ENCODE measurements around the gene TPO. TPM values are rescaled to one million over a fixed set of nuclear protein-coding genes. Genes with fewer than 3 reads are reported as not detected.

TPO gene
- total RNA-seq, 2 donors from 2014 or later = not detected

DNA sequence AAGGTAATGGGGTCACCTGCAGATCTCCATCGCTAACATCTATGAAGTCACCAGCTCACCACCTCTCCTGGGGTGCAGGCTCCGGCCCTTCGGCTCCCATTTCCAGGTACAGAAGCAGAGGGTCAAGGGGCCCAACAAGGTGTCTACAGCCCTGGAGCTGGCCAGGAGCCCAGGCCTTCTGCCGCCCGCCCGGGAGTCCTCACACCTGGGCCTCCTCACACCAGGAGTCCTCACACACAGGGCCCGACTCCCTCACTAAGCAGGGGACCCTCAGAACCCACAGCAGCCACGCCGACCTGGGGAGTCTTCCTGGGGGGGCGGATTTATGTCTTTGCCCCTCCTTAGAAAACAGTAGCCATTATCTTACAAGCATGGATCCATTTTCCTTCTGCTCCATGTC, 43.4 kb upstream of the TPO start:
- no peaks in the 10 kb centered on the region for H3K36me3 ChIP-seq (ENCODE audit: control insufficient read depth, insufficient read depth, low read length)
- H3K9me3 ChIP-seq (ENCODE audit: control insufficient read depth, low read length) = no peaks in the 10 kb centered on the region
- H3K27ac ChIP-seq (ENCODE audit: low read depth, low read length) = no peak overlapping the region
- Mint-ChIP-seq H3K4me1 (no peaks in the 10 kb centered on the region), H3K4me3 (no peak overlapping the region), H3K27ac (no peak overlapping the region), H3K9me3 (no peaks in the 10 kb centered on the region), H3K36me3 (ENCODE audit: low read depth) (no peaks in the 10 kb centered on the region), H3K27me3 (ENCODE audit: insufficient read depth) (no peaks in the 10 kb centered on the region)
- no peaks in the 10 kb centered on the region for H3K4me1 ChIP-seq (ENCODE audit: control insufficient read depth, insufficient read depth, low read length)
- H3K4me3 ChIP-seq (ENCODE audit: low read length) = no peak overlapping the region
- DNase-seq = no peak
- TF ChIP-seq, protein P1, sequence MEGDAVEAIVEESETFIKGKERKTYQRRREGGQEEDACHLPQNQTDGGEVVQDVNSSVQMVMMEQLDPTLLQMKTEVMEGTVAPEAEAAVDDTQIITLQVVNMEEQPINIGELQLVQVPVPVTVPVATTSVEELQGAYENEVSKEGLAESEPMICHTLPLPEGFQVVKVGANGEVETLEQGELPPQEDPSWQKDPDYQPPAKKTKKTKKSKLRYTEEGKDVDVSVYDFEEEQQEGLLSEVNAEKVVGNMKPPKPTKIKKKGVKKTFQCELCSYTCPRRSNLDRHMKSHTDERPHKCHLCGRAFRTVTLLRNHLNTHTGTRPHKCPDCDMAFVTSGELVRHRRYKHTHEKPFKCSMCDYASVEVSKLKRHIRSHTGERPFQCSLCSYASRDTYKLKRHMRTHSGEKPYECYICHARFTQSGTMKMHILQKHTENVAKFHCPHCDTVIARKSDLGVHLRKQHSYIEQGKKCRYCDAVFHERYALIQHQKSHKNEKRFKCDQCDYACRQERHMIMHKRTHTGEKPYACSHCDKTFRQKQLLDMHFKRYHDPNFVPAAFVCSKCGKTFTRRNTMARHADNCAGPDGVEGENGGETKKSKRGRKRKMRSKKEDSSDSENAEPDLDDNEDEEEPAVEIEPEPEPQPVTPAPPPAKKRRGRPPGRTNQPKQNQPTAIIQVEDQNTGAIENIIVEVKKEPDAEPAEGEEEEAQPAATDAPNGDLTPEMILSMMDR (conservative IDR thresholded peaks at IDR 0.05) = no peak
- H3K9ac ChIP-seq (ENCODE audit: extremely low read depth, low read length, poor library complexity, severe bottlenecking) = no peak overlapping the region
- WGBS, 2 experiments (ENCODE audit: insufficient coverage in 1 of 2, insufficient read length in 1 of 2) = 93 to 100% methylated on average over 3 to 10 of the region's 10 CpGs
- H3K27me3 ChIP-seq (ENCODE audit: control insufficient read depth, insufficient read depth, low read length, poor library complexity, severe bottlenecking) = no peaks in the 10 kb centered on the region

DNA sequence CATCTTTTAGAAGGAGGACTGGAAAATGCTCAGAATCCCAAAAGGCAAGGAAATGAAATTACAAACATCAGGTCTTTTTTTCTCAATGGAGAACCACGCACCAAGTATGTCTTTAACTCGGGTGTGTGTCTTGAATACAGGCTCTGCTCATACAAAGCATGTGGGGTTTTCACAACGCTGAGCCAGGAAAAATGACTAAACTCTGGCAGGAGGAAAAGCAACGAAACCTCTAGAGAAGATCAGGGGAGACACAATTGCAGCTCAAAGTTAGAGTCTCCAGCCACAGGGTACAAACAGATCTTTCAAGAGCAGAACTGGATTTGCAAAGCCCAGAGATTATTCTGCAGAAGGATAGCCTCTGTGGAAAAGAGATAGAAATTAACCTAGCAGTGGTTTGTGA, 42.8 kb upstream of the TPO start:
- no peaks in the 10 kb centered on the region for H3K4me1 Mint-ChIP-seq

DNA sequence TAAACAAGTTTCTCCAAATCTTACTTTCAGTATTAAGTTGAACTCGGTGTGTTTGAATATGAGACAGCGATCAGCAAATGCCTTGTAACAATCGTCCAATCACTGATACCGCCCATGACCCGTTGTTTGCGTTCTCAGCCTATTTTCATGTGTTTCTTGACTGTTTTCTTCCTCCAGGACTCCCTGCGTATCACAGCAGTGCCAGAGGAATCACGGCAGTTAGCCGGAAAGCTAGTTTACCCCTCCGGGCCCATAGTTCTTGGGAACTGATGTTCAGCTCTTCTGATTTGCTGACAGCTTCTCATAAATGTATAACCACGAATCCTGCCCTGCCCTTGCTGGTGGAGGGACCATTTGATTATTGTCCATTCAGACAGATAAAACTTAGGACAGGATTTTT, 42.2 kb upstream of the TPO start:
- Histone ChIP-seq H3K4me3 (ENCODE audit: low read length) (no peak overlapping the region), H3K36me3 (ENCODE audit: control insufficient read depth, insufficient read depth, low read length) (no peaks in the 10 kb centered on the region), H3K4me1 (ENCODE audit: control insufficient read depth, insufficient read depth, low read length) (no peaks in the 10 kb centered on the region), H3K27me3 (ENCODE audit: control insufficient read depth, insufficient read depth, low read length, poor library complexity, severe bottlenecking) (no peaks in the 10 kb centered on the region), H3K9ac (ENCODE audit: extremely low read depth, low read length, poor library complexity, severe bottlenecking) (no peak overlapping the region), H3K9me3 (ENCODE audit: control insufficient read depth, low read length) (no peaks in the 10 kb centered on the region), H3K27ac (ENCODE audit: low read depth, low read length) (no peak overlapping the region)
- no peak overlapping the region for H3K27ac Mint-ChIP-seq
- H3K4me3 Mint-ChIP-seq = no peak overlapping the region
- H3K9me3 Mint-ChIP-seq = no peaks in the 10 kb centered on the region
- TF ChIP-seq, protein P1 (conservative IDR thresholded peaks at IDR 0.05) = no peak
- no peak for DNase-seq
- no peaks in the 10 kb centered on the region for H3K36me3 Mint-ChIP-seq (ENCODE audit: low read depth)
- WGBS, 2 experiments (ENCODE audit: insufficient coverage in 1 of 2, insufficient read length in 1 of 2) = 94 to 96% methylated on average over 10 to 11 of the region's 11 CpGs
- no peaks in the 10 kb centered on the region for H3K4me1 Mint-ChIP-seq
- no peaks in the 10 kb centered on the region for H3K27me3 Mint-ChIP-seq (ENCODE audit: insufficient read depth)

More for the DNA sequence above, 42.8 kb upstream of the TPO start:
- 92 to 96% methylated on average over 4 of the region's 4 CpGs for WGBS, 2 experiments (ENCODE audit: insufficient coverage in 1 of 2, insufficient read length in 1 of 2)
- Mint-ChIP-seq H3K27me3 (ENCODE audit: insufficient read depth) (no peaks in the 10 kb centered on the region), H3K36me3 (ENCODE audit: low read depth) (no peaks in the 10 kb centered on the region), H3K9me3 (no peaks in the 10 kb centered on the region), H3K27ac (no peak overlapping the region), H3K4me3 (no peak overlapping the region)
- Histone ChIP-seq H3K9me3 (ENCODE audit: control insufficient read depth, low read length) (no peaks in the 10 kb centered on the region), H3K36me3 (ENCODE audit: control insufficient read depth, insufficient read depth, low read length) (no peaks in the 10 kb centered on the region), H3K4me3 (ENCODE audit: low read length) (no peak overlapping the region), H3K4me1 (ENCODE audit: control insufficient read depth, insufficient read depth, low read length) (no peaks in the 10 kb centered on the region), H3K9ac (ENCODE audit: extremely low read depth, low read length, poor library complexity, severe bottlenecking) (no peak overlapping the region), H3K27me3 (ENCODE audit: control insufficient read depth, insufficient read depth, low read length, poor library complexity, severe bottlenecking) (no peaks in the 10 kb centered on the region), H3K27ac (ENCODE audit: low read depth, low read length) (no peak overlapping the region)
- no peak for DNase-seq
- TF ChIP-seq, protein P1 (conservative IDR thresholded peaks at IDR 0.05) = no peak
